MCF 10A (cell line): ENCODE results near the gene METTL16. TPM values are rescaled to one million over a fixed set of nuclear protein-coding genes. Genes with fewer than 3 reads are reported as not detected.

Source experiments
- BruUV-seq: library from RNA; stranded (reverse); fragments of 400-500 nt; replicated peaks from 2 replicates; lab custom pipeline; 2021; lab: Mats Ljungman, UMichigan
- CTCF ChIA-PET: fragments of 300-600 bp; sonication (Branson Sonifier 250); formaldehyde crosslinking; extraction: SDS; loops from one replicate; lab custom pipeline; 2021; ENCODE audit warnings: antibody characterized with exemption, inconsistent platforms; lab: Yijun Ruan, JAX
- POLR2A ChIA-PET: fragments of 300-600, 350-650 bp; sonication (Branson Sonifier 250); formaldehyde crosslinking; extraction: SDS; loops from one replicate; lab custom pipeline; 2020; ENCODE audit warnings: antibody characterized with exemption, inconsistent platforms; lab: Yijun Ruan, JAX
- DNase-seq: peaks from one replicate; pipeline ENCODE4 v3.0.0-alpha.2; 2018; ENCODE audit not compliant: unreplicated experiment
- H3K27ac Mint-ChIP-seq: one replicate; pipeline ENCODE4 v1.8.0; 2022; ENCODE audit warnings: mild to moderate bottlenecking, low read depth, mixed read lengths; ENCODE audit not compliant: unreplicated experiment
- H3K27me3 Mint-ChIP-seq: one replicate; pipeline ENCODE4 v1.8.0; 2022; ENCODE audit warnings: mixed read lengths; ENCODE audit not compliant: insufficient read depth, unreplicated experiment
- H3K36me3 Mint-ChIP-seq: one replicate; pipeline ENCODE4 v1.8.0; 2022; ENCODE audit warnings: mild to moderate bottlenecking, moderate library complexity, mixed read lengths; ENCODE audit not compliant: insufficient read depth, unreplicated experiment
- H3K4me1 Mint-ChIP-seq: one replicate; pipeline ENCODE4 v1.8.0; 2022; ENCODE audit warnings: mixed read lengths; ENCODE audit not compliant: insufficient read depth, unreplicated experiment
- H3K4me3 Mint-ChIP-seq: one replicate; pipeline ENCODE4 v1.8.0; 2022; ENCODE audit warnings: mild to moderate bottlenecking, moderate library complexity, mixed read lengths; ENCODE audit not compliant: unreplicated experiment
- H3K9me3 Mint-ChIP-seq: one replicate; pipeline ENCODE4 v1.8.0; 2022; ENCODE audit warnings: mixed read lengths; ENCODE audit not compliant: unreplicated experiment
- intact Hi-C: fragments of 100-400 bp; cut with micrococcal nuclease; formaldehyde crosslinking; loops from 2 replicates; pipeline ENCODE4 v1.14.1; 2022
- total RNA-seq: library from RNA; stranded (reverse); gene quantifications from 2 replicates; pipeline ENCODE4 v1.2.3, GENCODE V29; 2022
- TF ChIP-seq, protein P1 (sequence below): fragments of 200-600 bp; IDR thresholded peaks from one replicate; pipeline ENCODE4 v1.8.0; 2022; ENCODE audit warnings: antibody characterized with exemption, mild to moderate bottlenecking; ENCODE audit not compliant: unreplicated experiment

METTL16 gene
- total RNA-seq, 1 experiment from 2014 or later, result 41.4 TPM

DNA sequence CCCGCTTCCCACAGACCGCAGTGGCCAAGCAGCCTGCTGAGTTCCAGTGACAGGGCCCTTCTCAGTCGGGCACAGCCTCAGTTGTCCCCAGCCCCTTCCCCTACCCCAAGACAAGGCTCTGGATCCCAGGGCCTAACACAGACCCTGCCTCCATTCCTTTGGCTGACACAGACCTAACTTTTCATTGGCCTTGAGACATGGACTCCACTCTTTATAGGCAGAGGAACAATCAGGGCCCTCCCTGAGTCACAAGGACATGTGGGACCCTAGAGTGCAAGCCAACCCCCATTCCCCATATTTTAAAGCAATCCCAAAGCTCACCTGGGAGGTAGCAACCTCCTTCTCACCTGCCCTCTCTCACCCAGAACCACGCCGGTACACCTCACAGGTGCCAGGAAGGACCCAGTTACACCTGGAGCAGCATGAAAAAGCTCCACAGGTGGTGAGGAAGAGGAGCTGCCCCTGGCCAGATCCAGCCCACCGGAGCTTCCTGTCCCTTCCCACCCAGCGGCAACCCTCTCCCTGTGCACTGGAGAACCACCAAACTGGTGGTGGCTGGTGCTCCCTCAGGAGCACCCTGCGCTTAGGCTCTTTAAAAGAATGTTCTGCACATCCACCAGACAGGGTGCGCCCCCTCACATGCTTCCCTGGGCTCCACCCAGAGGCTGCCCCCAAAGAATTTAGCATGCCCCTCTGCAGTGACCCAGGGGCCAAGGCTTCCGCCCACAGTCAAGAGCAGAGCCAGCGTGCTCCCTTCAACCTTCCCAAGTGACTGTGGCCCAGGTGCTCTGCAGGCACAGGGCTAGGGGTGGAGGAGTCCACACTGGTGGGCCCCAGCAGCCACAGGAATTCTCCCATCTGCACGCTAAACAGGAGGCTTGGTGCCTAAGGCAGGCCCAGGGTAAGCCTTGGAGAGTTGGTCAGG is 114.2 kb downstream of the METTL16 start:
- CTCF ChIA-PET, result interaction anchor here (0.7 to 2.2 kb wide), 2 partner anchors 9 to 19 kb away, joined by 3 to 9 read pairs; no protein-coding TSS in a partner anchor
- DNase-seq, result no peak
- H3K27me3 Mint-ChIP-seq, result no peaks in the 10 kb centered on the region
- intact Hi-C loops, result no loop called here
- H3K4me3 Mint-ChIP-seq, result peak overlapping the region; percentile 87
- H3K27ac Mint-ChIP-seq, result peak overlapping the region; percentile 73
- TF ChIP-seq, protein P1, sequence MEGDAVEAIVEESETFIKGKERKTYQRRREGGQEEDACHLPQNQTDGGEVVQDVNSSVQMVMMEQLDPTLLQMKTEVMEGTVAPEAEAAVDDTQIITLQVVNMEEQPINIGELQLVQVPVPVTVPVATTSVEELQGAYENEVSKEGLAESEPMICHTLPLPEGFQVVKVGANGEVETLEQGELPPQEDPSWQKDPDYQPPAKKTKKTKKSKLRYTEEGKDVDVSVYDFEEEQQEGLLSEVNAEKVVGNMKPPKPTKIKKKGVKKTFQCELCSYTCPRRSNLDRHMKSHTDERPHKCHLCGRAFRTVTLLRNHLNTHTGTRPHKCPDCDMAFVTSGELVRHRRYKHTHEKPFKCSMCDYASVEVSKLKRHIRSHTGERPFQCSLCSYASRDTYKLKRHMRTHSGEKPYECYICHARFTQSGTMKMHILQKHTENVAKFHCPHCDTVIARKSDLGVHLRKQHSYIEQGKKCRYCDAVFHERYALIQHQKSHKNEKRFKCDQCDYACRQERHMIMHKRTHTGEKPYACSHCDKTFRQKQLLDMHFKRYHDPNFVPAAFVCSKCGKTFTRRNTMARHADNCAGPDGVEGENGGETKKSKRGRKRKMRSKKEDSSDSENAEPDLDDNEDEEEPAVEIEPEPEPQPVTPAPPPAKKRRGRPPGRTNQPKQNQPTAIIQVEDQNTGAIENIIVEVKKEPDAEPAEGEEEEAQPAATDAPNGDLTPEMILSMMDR, result no peak
- POLR2A ChIA-PET, result interaction anchor here (0.6 to 3.6 kb wide), 5 partner anchors 10 to 259 kb away, joined by 3 to 27 read pairs (median 3); partner anchors contain the start of genes SGSM2 and TSR1
- no peaks in the 10 kb centered on the region for H3K9me3 Mint-ChIP-seq
- no TSS peak for BruUV-seq
- peaks cover 19% of the 10 kb centered on the region for H3K4me1 Mint-ChIP-seq
- H3K36me3 Mint-ChIP-seq, result peaks cover 6% of the 10 kb centered on the region

DNA sequence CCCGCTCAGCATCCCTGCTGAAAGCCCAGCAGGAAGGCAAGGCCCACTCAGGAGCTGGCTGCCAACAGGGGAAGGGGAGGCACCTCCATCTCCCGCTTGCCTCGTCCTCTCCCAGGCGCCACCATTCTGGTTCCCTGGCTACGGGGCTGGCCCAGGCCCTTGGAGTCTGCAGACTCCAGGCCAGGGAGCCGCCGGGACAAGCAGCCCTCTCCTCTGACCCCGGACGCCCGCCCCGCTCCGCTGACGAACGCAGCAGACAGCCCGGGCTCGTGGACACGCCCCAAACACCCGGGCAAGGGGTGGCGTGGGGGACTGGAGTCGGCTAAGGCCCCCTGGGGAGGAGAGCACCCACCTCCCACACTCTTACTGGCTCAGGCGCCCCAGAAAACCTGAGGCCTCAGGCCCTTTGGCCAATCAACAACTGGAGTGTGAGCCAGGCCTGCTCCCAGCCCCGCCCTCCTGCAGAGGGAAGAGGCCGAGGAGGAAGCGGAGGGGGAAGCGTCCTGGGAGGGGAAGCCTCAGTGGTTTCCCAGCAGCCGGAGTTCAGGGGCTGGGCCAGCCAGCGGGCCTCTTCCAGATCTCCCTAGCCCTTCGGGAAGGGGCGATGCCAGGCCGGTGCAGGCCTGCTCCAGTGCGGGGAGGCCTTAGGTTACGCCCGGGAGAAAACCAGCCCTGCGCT is 115.0 kb downstream of the METTL16 start:
- intact Hi-C loops, result no loop called here
- Mint-ChIP-seq H3K27me3 (no peaks in the 10 kb centered on the region), H3K27ac (peak overlapping the region; percentile 73), H3K9me3 (no peaks in the 10 kb centered on the region), H3K36me3 (peaks cover 5% of the 10 kb centered on the region), H3K4me3 (peak overlapping the region; percentile 87), H3K4me1 (peaks cover 27% of the 10 kb centered on the region)
- CTCF ChIA-PET, result no interaction called here
- peak; percentile 98 for DNase-seq
- POLR2A ChIA-PET, result interaction anchor here (0.6 to 3.6 kb wide), 3 partner anchors 10 to 259 kb away, joined by 3 to 27 read pairs (median 7); partner anchors contain the start of genes SGSM2 and TSR1
- BruUV-seq, result no TSS peak
- TF ChIP-seq, protein P1, result no peak

DNA sequence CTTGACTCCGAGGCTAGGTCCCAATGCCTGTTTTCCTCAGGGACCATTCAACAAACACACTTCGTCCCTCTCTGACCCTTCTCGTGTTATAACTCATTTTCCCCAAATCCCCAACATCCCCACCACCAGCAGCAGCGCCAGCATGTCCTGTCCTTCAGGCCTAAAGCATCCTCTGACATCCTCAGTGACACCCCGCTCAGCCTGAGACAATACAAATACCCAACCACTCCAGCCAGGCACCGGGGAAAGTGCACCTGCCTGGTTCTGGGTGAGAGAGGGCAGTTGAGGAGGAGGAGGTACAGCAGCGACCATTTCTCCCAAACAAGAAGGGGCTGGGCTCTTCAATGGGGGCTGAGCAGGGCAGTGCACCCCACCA is 115.5 kb downstream of the METTL16 start:
- peaks cover 31% of the 10 kb centered on the region for H3K4me1 Mint-ChIP-seq

More for the DNA sequence above, 115.5 kb downstream of the METTL16 start:
- no TSS peak for BruUV-seq
- Mint-ChIP-seq H3K36me3 (peaks cover 6% of the 10 kb centered on the region), H3K27ac (peak overlapping the region; percentile 73), H3K4me3 (peak overlapping the region; percentile 87), H3K9me3 (no peaks in the 10 kb centered on the region), H3K27me3 (no peaks in the 10 kb centered on the region)
- intact Hi-C loops, result no loop called here
- TF ChIP-seq, protein P1, result no peak
- CTCF ChIA-PET, result no interaction called here
- no peak for DNase-seq
- POLR2A ChIA-PET, result interaction anchor here (0.9 to 1.0 kb wide), 2 partner anchors 9 to 10 kb away, joined by 4 to 7 read pairs; no protein-coding TSS in a partner anchor
